ENCODE data around the gene NRXN2.

The NRXN2 gene

DNA sequence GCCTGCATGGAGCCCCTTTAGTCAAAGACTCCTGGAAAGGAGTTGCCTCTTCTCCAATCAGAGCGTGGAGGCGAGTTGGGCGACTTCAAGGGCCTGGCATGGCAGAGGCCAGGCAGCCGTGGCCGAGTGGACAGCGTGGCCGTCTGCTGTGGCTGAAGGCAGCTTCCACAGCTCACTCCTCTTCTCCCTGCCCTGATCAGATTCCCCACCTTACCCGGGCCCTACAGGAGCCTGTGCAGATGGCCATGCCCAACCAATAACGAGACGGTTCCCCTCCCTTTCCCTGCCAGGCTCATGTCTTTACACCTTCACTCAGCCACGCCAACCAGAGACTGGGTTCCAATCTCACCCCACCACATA lies 152.0 kb downstream of the NRXN2 start:
- Histone ChIP-seq H3K36me3 (ENCODE audit: control insufficient read depth, insufficient read depth, low read length) (no peaks in the 10 kb centered on the region), H2BK15ac (replicated peaks; ENCODE audit: low read depth) (no peak overlapping the region), H4K5ac (ENCODE audit: low read length) (no peak overlapping the region), H3K79me2 (ENCODE audit: control insufficient read depth, insufficient read depth, low read length) (no peaks in the 10 kb centered on the region), H4K8ac (ENCODE audit: low read depth, low read length) (no peak overlapping the region), H3K4ac (ENCODE audit: low read depth, low read length) (no peak overlapping the region), H3K4me3 (ENCODE audit: low read length) (no peak overlapping the region), H2AK5ac (ENCODE audit: low read length) (no peak overlapping the region), H3K27ac (ENCODE audit: low read depth, low read length) (no peak overlapping the region), H3K4me2 (ENCODE audit: low read length) (no peak overlapping the region), H2BK120ac (ENCODE audit: low read depth, low read length) (no peak overlapping the region), H2BK5ac (ENCODE audit: low read length) (no peak overlapping the region), H3K9ac (ENCODE audit: low read length) (no peak overlapping the region), H3K56ac (ENCODE audit: low read length) (no peak overlapping the region), H3K18ac (ENCODE audit: low read length) (no peak overlapping the region), H3K23ac (ENCODE audit: low read length) (no peak overlapping the region), H3K27me3 (ENCODE audit: insufficient read depth, low read length, poor library complexity) (no peaks in the 10 kb centered on the region), H3K79me1 (ENCODE audit: low read length) (no peaks in the 10 kb centered on the region), H3K4me1 (ENCODE audit: control insufficient read depth, low read depth, low read length) (no peaks in the 10 kb centered on the region)
- no peak for DNase-seq
- no CpG with 5 or more reads among the region's 11 CpGs for WGBS (ENCODE audit: extremely low coverage, insufficient coverage, low lambda C conversion rate)

DNA sequence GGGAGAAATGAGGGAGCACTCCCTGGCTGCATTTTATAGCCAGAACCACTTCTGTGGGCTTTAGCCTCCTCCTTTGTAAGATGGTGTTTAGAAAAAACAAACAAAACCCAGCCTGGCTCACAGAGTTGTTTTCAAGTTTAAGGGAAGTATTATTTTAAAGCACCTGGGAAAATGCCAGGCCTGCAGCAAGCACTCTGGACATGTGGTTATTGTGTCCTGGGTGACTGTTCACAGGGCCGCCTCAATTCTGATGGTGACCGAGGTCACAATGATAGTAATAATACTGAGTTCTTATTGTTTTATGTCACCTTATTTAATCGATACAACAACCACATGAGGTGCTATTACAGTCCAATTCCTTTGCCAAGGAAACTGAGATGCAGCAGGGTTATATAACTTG lies 152.7 kb downstream of the NRXN2 start:
- no peak overlapping the region for H2BK120ac ChIP-seq (ENCODE audit: low read depth, low read length)
- no peaks in the 10 kb centered on the region for H3K36me3 ChIP-seq (ENCODE audit: control insufficient read depth, insufficient read depth, low read length)
- H3K27me3 ChIP-seq (ENCODE audit: insufficient read depth, low read length, poor library complexity) = no peaks in the 10 kb centered on the region
- no peak overlapping the region for H3K4me2 ChIP-seq (ENCODE audit: low read length)
- H3K79me1 ChIP-seq (ENCODE audit: low read length) = no peaks in the 10 kb centered on the region
- H2BK5ac ChIP-seq (ENCODE audit: low read length) = no peak overlapping the region
- H3K79me2 ChIP-seq (ENCODE audit: control insufficient read depth, insufficient read depth, low read length) = no peaks in the 10 kb centered on the region
- H3K4me3 ChIP-seq (ENCODE audit: low read length) = no peak overlapping the region
- H3K18ac ChIP-seq (ENCODE audit: low read length) = no peak overlapping the region
- H3K4me1 ChIP-seq (ENCODE audit: control insufficient read depth, low read depth, low read length) = no peaks in the 10 kb centered on the region
- DNase-seq = no peak
- WGBS (ENCODE audit: extremely low coverage, insufficient coverage, low lambda C conversion rate) = no CpG with 5 or more reads among the region's 3 CpGs
- no peak overlapping the region for H3K4ac ChIP-seq (ENCODE audit: low read depth, low read length)
- no peak overlapping the region for H4K5ac ChIP-seq (ENCODE audit: low read length)
- H2AK5ac ChIP-seq (ENCODE audit: low read length) = no peak overlapping the region
- H4K8ac ChIP-seq (ENCODE audit: low read depth, low read length) = no peak overlapping the region
- no peak overlapping the region for H2BK15ac ChIP-seq (replicated peaks; ENCODE audit: low read depth)
- no peak overlapping the region for H3K27ac ChIP-seq (ENCODE audit: low read depth, low read length)
- no peak overlapping the region for H3K9ac ChIP-seq (ENCODE audit: low read length)
- H3K23ac ChIP-seq (ENCODE audit: low read length) = no peak overlapping the region
- H3K56ac ChIP-seq (ENCODE audit: low read length) = no peak overlapping the region

GRCh38 chr11:64569300-64569970 lies 153.6 kb downstream of the NRXN2 start:
- no CpG with 5 or more reads among the region's 8 CpGs for WGBS (ENCODE audit: extremely low coverage, insufficient coverage, low lambda C conversion rate)
- no peaks in the 10 kb centered on the region for H3K36me3 ChIP-seq (ENCODE audit: control insufficient read depth, insufficient read depth, low read length)
- no peaks in the 10 kb centered on the region for H3K4me1 ChIP-seq (ENCODE audit: control insufficient read depth, low read depth, low read length)
- H4K8ac ChIP-seq (ENCODE audit: low read depth, low read length) = no peak overlapping the region
- no peak overlapping the region for H3K56ac ChIP-seq (ENCODE audit: low read length)
- H3K4ac ChIP-seq (ENCODE audit: low read depth, low read length) = no peak overlapping the region
- H2BK15ac ChIP-seq (replicated peaks; ENCODE audit: low read depth) = no peak overlapping the region
- H3K79me2 ChIP-seq (ENCODE audit: control insufficient read depth, insufficient read depth, low read length) = no peaks in the 10 kb centered on the region
- H3K23ac ChIP-seq (ENCODE audit: low read length) = no peak overlapping the region
- H3K4me2 ChIP-seq (ENCODE audit: low read length) = no peak overlapping the region
- H3K79me1 ChIP-seq (ENCODE audit: low read length) = no peaks in the 10 kb centered on the region
- H3K27me3 ChIP-seq (ENCODE audit: insufficient read depth, low read length, poor library complexity) = no peaks in the 10 kb centered on the region
- H2AK5ac ChIP-seq (ENCODE audit: low read length) = no peak overlapping the region
- no peak overlapping the region for H2BK5ac ChIP-seq (ENCODE audit: low read length)
- no peak for DNase-seq
- H3K9ac ChIP-seq (ENCODE audit: low read length) = no peak overlapping the region
- H4K5ac ChIP-seq (ENCODE audit: low read length) = no peak overlapping the region
- H3K18ac ChIP-seq (ENCODE audit: low read length) = no peak overlapping the region
- no peak overlapping the region for H3K4me3 ChIP-seq (ENCODE audit: low read length)
- H3K27ac ChIP-seq (ENCODE audit: low read depth, low read length) = no peak overlapping the region
- H2BK120ac ChIP-seq (ENCODE audit: low read depth, low read length) = no peak overlapping the region

DNA sequence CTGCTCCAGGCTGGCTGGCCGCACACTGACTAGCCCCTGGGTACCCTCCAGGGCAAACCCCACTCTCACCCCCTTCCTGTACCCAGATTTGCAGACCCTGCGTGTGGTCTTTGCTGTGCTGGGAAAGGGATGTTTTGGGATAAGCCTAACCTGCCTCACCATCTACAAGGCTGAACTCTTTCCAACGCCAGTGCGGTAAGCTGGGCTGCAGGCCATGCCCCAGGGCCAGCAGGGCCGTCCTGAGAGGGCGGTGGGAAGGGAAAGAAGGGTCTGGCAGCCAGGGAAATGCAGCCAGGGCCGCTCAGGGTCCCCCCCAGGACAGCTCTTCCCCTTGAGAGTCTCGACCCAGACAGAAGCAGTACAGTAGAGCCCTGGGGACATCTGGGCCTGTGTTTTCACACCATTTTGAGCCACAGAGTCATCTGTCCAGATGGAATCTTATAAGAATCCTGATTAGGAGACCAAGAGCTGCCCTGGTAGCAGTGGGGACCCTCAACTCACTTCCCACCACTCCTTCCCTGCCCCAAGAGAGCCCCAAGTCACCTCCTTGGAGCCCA lies 154.3 kb downstream of the NRXN2 start:
- H3K4ac ChIP-seq (ENCODE audit: low read depth, low read length) = no peak overlapping the region
- no peaks in the 10 kb centered on the region for H3K79me1 ChIP-seq (ENCODE audit: low read length)
- no peak overlapping the region for H4K8ac ChIP-seq (ENCODE audit: low read depth, low read length)
- H3K4me2 ChIP-seq (ENCODE audit: low read length) = no peak overlapping the region
- H3K4me3 ChIP-seq (ENCODE audit: low read length) = no peak overlapping the region
- no peak overlapping the region for H4K5ac ChIP-seq (ENCODE audit: low read length)
- H2AK5ac ChIP-seq (ENCODE audit: low read length) = no peak overlapping the region
- no CpG with 5 or more reads among the region's 8 CpGs for WGBS (ENCODE audit: extremely low coverage, insufficient coverage, low lambda C conversion rate)
- H3K18ac ChIP-seq (ENCODE audit: low read length) = no peak overlapping the region
- no peak overlapping the region for H2BK5ac ChIP-seq (ENCODE audit: low read length)
- DNase-seq = no peak
- no peaks in the 10 kb centered on the region for H3K4me1 ChIP-seq (ENCODE audit: control insufficient read depth, low read depth, low read length)
- H3K9ac ChIP-seq (ENCODE audit: low read length) = no peak overlapping the region
- no peaks in the 10 kb centered on the region for H3K36me3 ChIP-seq (ENCODE audit: control insufficient read depth, insufficient read depth, low read length)
- H3K79me2 ChIP-seq (ENCODE audit: control insufficient read depth, insufficient read depth, low read length) = no peaks in the 10 kb centered on the region
- H3K23ac ChIP-seq (ENCODE audit: low read length) = no peak overlapping the region
- no peaks in the 10 kb centered on the region for H3K27me3 ChIP-seq (ENCODE audit: insufficient read depth, low read length, poor library complexity)
- H3K56ac ChIP-seq (ENCODE audit: low read length) = no peak overlapping the region
- no peak overlapping the region for H2BK15ac ChIP-seq (replicated peaks; ENCODE audit: low read depth)
- H2BK120ac ChIP-seq (ENCODE audit: low read depth, low read length) = no peak overlapping the region
- H3K27ac ChIP-seq (ENCODE audit: low read depth, low read length) = no peak overlapping the region

- no peak overlapping the region for H3K18ac ChIP-seq (ENCODE audit: low read length)
- no peaks in the 10 kb centered on the region for H3K4me1 ChIP-seq (ENCODE audit: control insufficient read depth, low read depth, low read length)
- no peak overlapping the region for H2AK5ac ChIP-seq (ENCODE audit: low read length)
- H3K4me2 ChIP-seq (ENCODE audit: low read length) = no peak overlapping the region
- H2BK5ac ChIP-seq (ENCODE audit: low read length) = no peak overlapping the region
- H3K9ac ChIP-seq (ENCODE audit: low read length) = no peak overlapping the region
- peak overlapping the region; percentile 73 for H3K56ac ChIP-seq (ENCODE audit: low read length)
- no CpG with 5 or more reads among the region's 34 CpGs for WGBS (ENCODE audit: extremely low coverage, insufficient coverage, low lambda C conversion rate)
- no peak overlapping the region for H3K4me3 ChIP-seq (ENCODE audit: low read length)
- H3K23ac ChIP-seq (ENCODE audit: low read length) = no peak overlapping the region
- no peak overlapping the region for H4K8ac ChIP-seq (ENCODE audit: low read depth, low read length)
- no peak overlapping the region for H2BK120ac ChIP-seq (ENCODE audit: low read depth, low read length)
- H3K36me3 ChIP-seq (ENCODE audit: control insufficient read depth, insufficient read depth, low read length) = no peaks in the 10 kb centered on the region
- no peak overlapping the region for H2BK15ac ChIP-seq (replicated peaks; ENCODE audit: low read depth)
- H3K79me1 ChIP-seq (ENCODE audit: low read length) = no peaks in the 10 kb centered on the region
- no peak overlapping the region for H3K4ac ChIP-seq (ENCODE audit: low read depth, low read length)
- H3K27ac ChIP-seq (ENCODE audit: low read depth, low read length) = no peak overlapping the region
- H3K79me2 ChIP-seq (ENCODE audit: control insufficient read depth, insufficient read depth, low read length) = no peaks in the 10 kb centered on the region
- no peak overlapping the region for H4K5ac ChIP-seq (ENCODE audit: low read length)
- no peak for DNase-seq
- H3K27me3 ChIP-seq (ENCODE audit: insufficient read depth, low read length, poor library complexity) = no peaks in the 10 kb centered on the region
These were observed 154.9 kb downstream of the NRXN2 start for GRCh38 chr11:64568041-64568571.

Data from mesendoderm (in vitro differentiated cells).